Thoracic aorta (tissue), 2 donors: ENCODE results near the gene PRKD2. TPM values are rescaled to one million over a fixed set of nuclear protein-coding genes. Genes with fewer than 3 reads are reported as not detected.

ENCODE experiments used
- ATAC-seq: fragments of 150-250 bp; one replicate; pipeline ENCODE4 v1.8.0; 2017; ENCODE audit warnings: low read depth; ENCODE audit not compliant: insufficient number of reproducible peaks, low FRiP score
- DNase-seq: peaks from one replicate; pipeline ENCODE4 v3.0.0-alpha.2; 2020; ENCODE audit warnings: low spot score
- H3K27ac ChIP-seq, 2 donors: fragments of 200-600 bp; sonication (generic); 1 replicate in 1 of 2; 2 replicates in 1 of 2; pipeline ENCODE4 v1.5.1; 2016; ENCODE audit warnings: mild to moderate bottlenecking in 2 of 2, moderate library complexity in 2 of 2
- H3K27me3 ChIP-seq: fragments of 200-600 bp; sonication (generic); replicated peaks from 2 replicates; pipeline ENCODE4 v1.6.0; 2016; ENCODE audit warnings: mild to moderate bottlenecking; ENCODE audit not compliant: insufficient read depth
- H3K36me3 ChIP-seq: fragments of 200-600 bp; sonication (generic); one replicate; pipeline ENCODE4 v1.5.1; 2016
- H3K4me1 ChIP-seq, 2 donors: fragments of 200-600 bp; sonication (generic); 1 replicate in 1 of 2; 2 replicates in 1 of 2; pipeline versions ENCODE4 v1.5.1 to v1.6.0; 2016; ENCODE audit warnings: low read depth in 2 of 2, mild to moderate bottlenecking in 1 of 2; ENCODE audit not compliant: control insufficient read depth in 1 of 2
- H3K4me3 ChIP-seq: fragments of 200-600 bp; sonication (generic); 2 replicates; pipeline ENCODE4 v1.5.1; 2016; ENCODE audit warnings: mild to moderate bottlenecking
- H3K9me3 ChIP-seq: fragments of 200-600 bp; sonication (generic); 2 replicates; pipeline ENCODE4 v1.5.1; 2016
- CTCF ChIP-seq: fragments of 200-600 bp; sonication (generic); IDR thresholded peaks from one replicate; pipeline ENCODE4 v1.5.1; 2019; ENCODE audit warnings: antibody characterized with exemption
- total RNA-seq, 2 donors: library from RNA; depleted of rRNA; stranded (reverse); fragments of >200 nt; gene quantifications; one replicate each; pipeline versions ENCODE4 v1.1.0 to v1.2.3, GENCODE V29; 2016

PRKD2 gene
- total RNA-seq, 2 donors from 2014 or later: 21.4 to 53.6 TPM

DNA sequence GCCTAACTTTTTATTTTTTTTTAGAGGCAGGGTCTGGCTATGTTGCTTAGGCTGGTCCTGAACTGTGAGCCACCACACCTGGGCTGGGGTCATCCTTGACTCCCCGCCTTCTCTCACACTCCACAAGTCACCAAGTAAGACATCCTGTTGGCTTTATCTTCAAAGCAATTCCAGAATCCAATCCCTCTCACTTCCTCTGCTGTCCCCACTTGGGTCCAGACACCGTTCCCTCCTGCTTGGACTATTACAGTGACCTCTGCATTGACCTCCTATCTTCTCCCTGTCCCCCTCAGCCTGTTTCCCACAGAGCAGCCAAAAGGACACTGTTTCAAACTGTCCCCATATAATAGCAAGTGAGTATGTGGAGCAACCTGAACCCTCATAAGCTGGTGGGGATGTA is 76.3 kb downstream of the PRKD2 start:
- no peak for TF ChIP-seq CTCF
- ATAC-seq: no peak
- H3K4me1 ChIP-seq: peaks cover 16 to 66% of the 10 kb centered on the region in 2 donors

DNA sequence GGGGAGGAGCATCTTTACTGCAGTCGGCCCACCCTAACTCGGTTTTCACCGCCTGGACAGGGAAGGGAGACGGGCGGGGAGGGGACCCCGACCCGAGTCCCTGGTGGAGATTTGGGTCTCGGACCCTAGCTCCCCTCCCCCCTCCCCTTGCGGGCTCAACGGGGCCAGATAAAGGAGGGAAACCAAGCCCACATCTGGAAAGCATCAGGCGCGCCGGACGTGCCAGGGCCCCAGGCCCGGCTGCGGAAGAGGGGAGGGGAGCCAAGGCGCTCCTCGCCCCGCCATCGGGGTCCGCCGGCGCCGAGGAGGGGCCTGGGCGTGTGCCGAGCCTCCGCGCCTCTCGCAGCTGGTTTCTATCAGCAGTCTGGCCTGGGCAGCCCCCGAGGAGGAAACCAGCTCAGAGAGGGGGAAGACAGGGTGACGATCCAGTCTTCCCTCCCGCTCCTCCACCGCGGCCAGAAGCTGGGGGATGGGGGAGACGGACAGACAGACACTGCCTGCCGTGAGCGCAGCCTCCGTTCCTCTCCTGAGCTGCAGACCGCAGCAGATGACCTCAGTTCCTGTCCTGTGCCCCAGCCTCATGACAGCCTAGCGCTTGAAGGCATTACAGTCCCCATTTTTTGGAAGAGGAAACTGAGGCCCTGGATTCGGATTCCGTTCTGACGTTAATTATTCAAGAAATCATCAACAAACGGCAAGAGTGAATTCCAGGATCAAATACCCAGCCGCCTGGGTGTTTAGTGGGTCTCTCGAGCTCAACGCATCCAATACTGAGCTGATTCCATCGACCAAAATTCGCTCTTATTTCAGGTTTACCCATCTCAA is 77.3 kb downstream of the PRKD2 start:
- no peak for DNase-seq
- Histone ChIP-seq H3K4me1 (peaks cover 9 to 63% of the 10 kb centered on the region in 2 donors), H3K9me3 (no peaks in the 10 kb centered on the region), H3K27me3 (no peaks in the 10 kb centered on the region), H3K36me3 (no peaks in the 10 kb centered on the region), H3K4me3 (peak overlapping the region; percentile 78), H3K27ac (peak overlapping the region; percentile 88 to 90)
- peak; percentile 5 for ATAC-seq
- TF ChIP-seq CTCF: no peak

More for the DNA sequence above, 76.3 kb downstream of the PRKD2 start:
- Histone ChIP-seq H3K9me3 (no peaks in the 10 kb centered on the region), H3K4me3 (no peak overlapping the region), H3K27me3 (no peaks in the 10 kb centered on the region), H3K27ac (peak overlapping the region; percentile 88 to 90), H3K36me3 (no peaks in the 10 kb centered on the region)
- DNase-seq: no peak

DNA sequence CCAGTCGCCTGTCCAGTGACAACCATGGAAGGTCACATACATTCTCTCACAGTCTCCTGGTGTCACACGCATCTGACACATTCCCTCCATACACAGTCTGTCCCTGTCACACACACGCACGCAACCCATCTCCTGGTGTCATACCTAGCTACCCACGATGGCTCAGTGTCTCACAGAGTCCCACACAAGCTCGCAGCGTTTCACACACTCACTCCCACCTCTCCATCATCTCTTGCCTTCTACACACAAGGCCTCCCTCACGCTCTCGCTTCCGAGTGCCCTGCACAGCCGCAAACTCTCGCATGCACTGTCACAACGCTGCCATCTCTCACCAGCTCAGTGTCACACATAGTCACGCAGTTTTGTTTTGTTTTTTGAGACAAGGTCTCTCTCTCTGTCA is 79.7 kb downstream of the PRKD2 start:
- no peak for ATAC-seq
- H3K9me3 ChIP-seq: no peaks in the 10 kb centered on the region
- no peaks in the 10 kb centered on the region for H3K27me3 ChIP-seq
- H3K4me3 ChIP-seq: no peak overlapping the region
- H3K4me1 ChIP-seq: peaks cover 13 to 45% of the 10 kb centered on the region in 2 donors
- H3K27ac ChIP-seq: no peak overlapping the region
- TF ChIP-seq CTCF: no peak
- DNase-seq: no peak
- no peaks in the 10 kb centered on the region for H3K36me3 ChIP-seq

- ATAC-seq (no peak), DNase-seq (no peak)
- H3K27me3 ChIP-seq: no peaks in the 10 kb centered on the region
- no peak within 1 kb of the TSS for H3K4me3 ChIP-seq
- no peak within 1 kb of the TSS for H3K27ac ChIP-seq
- H3K36me3 ChIP-seq: no peaks in the 10 kb centered on the region
- TF ChIP-seq CTCF: no peak
- peaks cover 13 to 45% of the 10 kb centered on the region in 2 donors for H3K4me1 ChIP-seq
- no peaks in the 10 kb centered on the region for H3K9me3 ChIP-seq
Observed at GRCh38 chr19:46635920-46636761, 80.8 kb downstream of the PRKD2 start, which contains the start of gene GNG8. TSS of gene GNG8 (minus strand) at chr19:46636202. CDS start at chr19:46634682, 1,520 bp downstream.

DNA sequence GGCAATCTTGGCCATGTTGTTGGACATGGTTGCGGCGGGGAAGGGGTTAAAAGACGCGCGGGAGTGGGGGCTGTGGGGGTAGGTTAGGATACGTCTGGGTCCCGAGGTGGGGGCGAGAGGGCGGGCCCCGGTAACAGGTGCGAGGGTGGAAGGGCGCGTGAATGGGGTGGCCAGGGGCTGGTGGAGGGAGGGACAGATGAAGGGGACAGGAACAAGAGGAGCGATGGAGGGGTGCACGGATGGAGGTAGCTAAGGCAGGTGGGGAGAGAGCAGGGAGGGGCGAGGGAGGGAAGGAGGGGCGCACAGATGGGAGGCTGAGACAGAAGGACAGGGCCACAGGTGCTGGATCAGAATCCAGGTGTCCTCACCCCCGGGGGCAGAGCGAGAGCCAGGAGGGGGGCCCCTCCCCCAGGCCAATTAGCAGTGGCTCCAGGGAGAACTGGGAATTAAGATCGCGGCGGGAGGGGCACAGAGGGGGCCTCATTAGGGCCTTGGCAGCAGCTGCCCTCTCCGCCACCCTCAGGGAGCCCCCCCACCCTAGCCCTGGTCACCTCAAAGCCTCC is 82.2 kb downstream of the PRKD2 start:
- H3K4me1 ChIP-seq: peaks cover 15 to 46% of the 10 kb centered on the region in 2 donors
- H3K9me3 ChIP-seq: no peaks in the 10 kb centered on the region
- no peaks in the 10 kb centered on the region for H3K27me3 ChIP-seq
- no peaks in the 10 kb centered on the region for H3K36me3 ChIP-seq
- DNase-seq: no peak
- H3K27ac ChIP-seq: no peak overlapping the region
- no peak for TF ChIP-seq CTCF
- ATAC-seq: no peak
- peak overlapping the region; percentile 71 for H3K4me3 ChIP-seq
